OCI-LY3 (cell line): ENCODE data around the gene TTC7B.

Experiments used
- H2AFZ ChIP-seq: fragments of 200-600, 300-600 bp; shearing (Covaris generic); 2 replicates; pipeline ENCODE4 v1.6.0; 2014; ENCODE audit warnings: antibody characterized with exemption, low read depth, low read length
- H3K27ac ChIP-seq: fragments of 200-600, 300-600 bp; sonication (generic); 2 replicates; pipeline ENCODE4 v1.5.1; 2014; ENCODE audit warnings: mild to moderate bottlenecking, low read length, moderate library complexity, mixed read lengths
- H3K27me3 ChIP-seq: fragments of 200-600, 300-600 bp; sonication (generic); 2 replicates; pipeline ENCODE4 v1.6.1; 2014; ENCODE audit warnings: low read depth, low read length, mixed read lengths
- H3K36me3 ChIP-seq: fragments of 200-600, 300-600 bp; sonication (generic); replicated peaks from 2 replicates; pipeline ENCODE3; 2014; ENCODE audit warnings: low read depth, low read length, mixed read lengths
- H3K4me1 ChIP-seq: fragments of 300-600, 200-600 bp; sonication (generic); 2 replicates; pipeline ENCODE4 v1.6.1; 2014; ENCODE audit warnings: low read length, mixed read lengths
- H3K4me2 ChIP-seq: fragments of 200-600, 300-600 bp; sonication (generic); 2 replicates; pipeline ENCODE4 v1.6.1; 2014; ENCODE audit warnings: low read length, mixed read lengths
- H3K4me3 ChIP-seq: fragments of 300-600, 200-600 bp; sonication (generic); 2 replicates; pipeline ENCODE4 v1.5.1; 2014; ENCODE audit warnings: antibody characterized with exemption, mild to moderate bottlenecking, low read length, moderate library complexity
- H3K79me2 ChIP-seq: fragments of 300-600, 200-600 bp; shearing (Covaris generic); 2 replicates; pipeline ENCODE4 v1.6.1; 2014; ENCODE audit warnings: mild to moderate bottlenecking, low read length, mixed read lengths
- H3K9ac ChIP-seq: fragments of 300-600, 200-600 bp; shearing (Covaris generic); 2 replicates; pipeline ENCODE4 v1.6.0; 2014; ENCODE audit warnings: mild to moderate bottlenecking, low read length, moderate library complexity
- H3K9me3 ChIP-seq: fragments of 200-600, 300-600 bp; shearing (Covaris generic); 2 replicates; pipeline ENCODE4 v1.6.1; 2014; ENCODE audit warnings: low read length, mixed read lengths; ENCODE audit not compliant: insufficient read depth
- H4K20me1 ChIP-seq: fragments of 200-600, 300-600 bp; sonication (generic); 2 replicates; pipeline ENCODE4 v1.6.1; 2016; ENCODE audit warnings: low read length, mixed read lengths; ENCODE audit not compliant: insufficient read depth
- CTCF ChIP-seq: fragments of 200-600, 300-600 bp; sonication (generic); IDR thresholded peaks from 2 replicates; pipeline ENCODE4 v1.5.1; 2014; ENCODE audit warnings: antibody characterized with exemption, low read length, low read depth
- EZH2phosphoT487 ChIP-seq: fragments of 200-600 bp; shearing (Covaris generic); IDR thresholded peaks from 2 replicates; pipeline ENCODE4 v1.6.1; 2018; ENCODE audit warnings: antibody characterized with exemption, mixed run types, low read depth

The TTC7B gene

GRCh38 chr14:90567191-90567590 lies 249.0 kb downstream of the TTC7B start:
- Histone ChIP-seq H3K9me3 (no peaks in the 10 kb centered on the region), H3K36me3 (no peaks in the 10 kb centered on the region), H3K4me3 (no peak overlapping the region), H3K27ac (no peak overlapping the region), H3K9ac (no peak overlapping the region), H3K4me2 (no peak overlapping the region), H3K4me1 (no peaks in the 10 kb centered on the region), H3K27me3 (no peaks in the 10 kb centered on the region), H4K20me1 (no peaks in the 10 kb centered on the region), H3K79me2 (no peaks in the 10 kb centered on the region), H2AFZ (no peak overlapping the region)
- TF ChIP-seq CTCF (no peak), EZH2phosphoT487 (no peak)

GRCh38 chr14:90566481-90566880 lies 249.7 kb downstream of the TTC7B start:
- Histone ChIP-seq H3K27me3 (no peaks in the 10 kb centered on the region), H3K79me2 (no peaks in the 10 kb centered on the region), H3K9ac (no peak overlapping the region), H3K4me1 (no peaks in the 10 kb centered on the region), H4K20me1 (no peaks in the 10 kb centered on the region), H3K4me2 (no peak overlapping the region), H3K4me3 (no peak overlapping the region), H3K27ac (no peak overlapping the region), H3K9me3 (no peaks in the 10 kb centered on the region), H2AFZ (no peak overlapping the region), H3K36me3 (no peaks in the 10 kb centered on the region)
- TF ChIP-seq CTCF = no peak
- no peak for TF ChIP-seq EZH2phosphoT487

- TF ChIP-seq EZH2phosphoT487 = no peak
- TF ChIP-seq CTCF = no peak
- H3K4me1 ChIP-seq = no peaks in the 10 kb centered on the region
These were observed 251.7 kb downstream of the TTC7B start for GRCh38 chr14:90564496-90564895.

GRCh38 chr14:90562652-90563051 lies 253.6 kb downstream of the TTC7B start:
- Histone ChIP-seq H3K27ac (no peak overlapping the region), H3K9me3 (no peaks in the 10 kb centered on the region), H3K4me2 (no peak overlapping the region), H2AFZ (no peak overlapping the region), H4K20me1 (no peaks in the 10 kb centered on the region), H3K36me3 (no peaks in the 10 kb centered on the region), H3K9ac (no peak overlapping the region), H3K79me2 (no peaks in the 10 kb centered on the region), H3K27me3 (no peaks in the 10 kb centered on the region), H3K4me1 (no peaks in the 10 kb centered on the region), H3K4me3 (no peak overlapping the region)
- TF ChIP-seq EZH2phosphoT487 (no peak), CTCF (no peak)

More at GRCh38 chr14:90564496-90564895, 251.7 kb downstream of the TTC7B start:
- no peaks in the 10 kb centered on the region for H4K20me1 ChIP-seq
- H3K27ac ChIP-seq = no peak overlapping the region
- no peaks in the 10 kb centered on the region for H3K9me3 ChIP-seq
- no peaks in the 10 kb centered on the region for H3K27me3 ChIP-seq
- no peak overlapping the region for H2AFZ ChIP-seq
- H3K4me2 ChIP-seq = no peak overlapping the region
- H3K4me3 ChIP-seq = no peak overlapping the region
- no peaks in the 10 kb centered on the region for H3K79me2 ChIP-seq
- no peak overlapping the region for H3K9ac ChIP-seq
- no peaks in the 10 kb centered on the region for H3K36me3 ChIP-seq
